Measurements from ENCODE around the gene CEP55.

DNA sequence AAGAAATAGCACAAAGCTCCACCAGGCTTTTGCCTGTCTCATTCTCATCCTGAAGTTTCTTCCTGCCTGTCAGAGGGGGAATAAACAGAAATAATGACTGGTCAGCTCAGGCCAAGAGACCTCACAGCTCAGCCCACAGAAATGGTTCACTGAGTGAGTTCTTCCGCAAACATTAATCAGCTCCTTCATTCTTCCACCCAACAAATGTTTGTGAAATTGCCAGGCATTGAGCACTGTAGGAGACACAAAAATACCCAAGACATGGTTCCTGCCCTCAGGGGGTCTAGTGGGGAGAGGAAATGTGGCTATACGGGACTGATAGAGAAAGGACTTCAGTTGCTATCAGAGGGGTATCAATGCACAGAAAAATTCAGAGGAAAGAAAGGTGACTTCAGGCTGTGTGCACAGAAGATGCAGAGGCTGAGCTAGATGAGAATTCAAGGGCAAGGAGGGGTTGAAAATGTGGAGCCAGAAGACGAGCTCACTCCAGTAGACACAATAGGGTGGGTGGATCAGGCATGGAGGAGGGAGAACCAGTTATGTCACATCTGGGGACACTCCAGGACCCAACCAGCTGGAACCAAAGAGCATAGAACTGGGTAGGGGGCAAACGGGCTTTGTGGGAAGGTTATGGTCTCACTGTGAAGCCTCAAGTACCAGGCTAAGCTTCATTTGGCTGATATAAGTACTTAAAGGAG, 35.2 kb upstream of the CEP55 start:
- no peak for TF ChIP-seq CTCF (conservative IDR thresholded peaks at IDR 0.05; ENCODE audit: low read depth, low read length)
- TF ChIP-seq EZH2phosphoT487 (IDR thresholded peaks at IDR 0.05; ENCODE audit: borderline replicate concordance, low read length): no peak
